PC-3 (cell line): ENCODE data around the gene ITLN1.

Source experiments
- CTCF ChIP-seq: fragments of 300-600 bp; sonication (generic); conservative IDR thresholded peaks from 2 replicates; pipeline ENCODE4 v1.5.1; 2017; ENCODE audit warnings: antibody characterized with exemption, low read depth, mild to moderate bottlenecking, low read length
- EZH2phosphoT487 ChIP-seq: fragments of 300-600 bp; sonication (generic); IDR thresholded peaks from 2 replicates; pipeline ENCODE4 v1.6.1; 2018; ENCODE audit warnings: mild to moderate bottlenecking, antibody characterized with exemption, low read length, borderline replicate concordance

DNA sequence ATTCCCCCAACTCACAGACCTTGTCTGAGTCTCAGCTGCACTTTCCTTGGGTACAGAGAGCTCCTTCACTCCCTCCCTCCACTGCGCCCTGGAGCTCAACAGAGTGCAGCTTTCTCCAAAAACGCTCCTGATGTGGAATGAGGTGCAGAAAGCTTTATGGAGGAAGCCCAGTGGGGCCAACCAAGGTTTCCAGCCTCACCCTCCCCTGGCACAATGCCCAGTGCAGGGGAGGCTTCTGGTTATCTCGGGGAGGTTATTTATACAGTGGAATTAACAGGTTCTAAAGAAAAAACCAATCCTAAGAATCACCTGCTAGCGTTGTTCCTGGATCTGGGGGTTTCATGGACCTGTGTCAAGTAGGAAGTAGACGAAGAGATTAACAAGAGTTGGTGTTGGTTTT lies at the start of gene ITLN1:
- TF ChIP-seq CTCF (no peak), EZH2phosphoT487 (no peak)
